IPS DF 6.9 (cell line): Measurements from ENCODE around the gene GTF2H3.

ENCODE experiments used
- DNase-seq: peaks from one replicate; pipeline ENCODE4 v3.0.0-alpha.2; 2013; ENCODE audit warnings: low read depth, low spot score
- H3K27ac ChIP-seq: one replicate; pipeline ENCODE4 v1.5.1; 2013; ENCODE audit warnings: low read length, control low read depth
- H3K27me3 ChIP-seq: 2 replicates; pipeline ENCODE4 v1.6.1; 2013; ENCODE audit warnings: mild to moderate bottlenecking, low read length; ENCODE audit not compliant: control insufficient read depth, insufficient read depth
- H3K36me3 ChIP-seq: 2 replicates; pipeline ENCODE4 v1.6.1; 2013; ENCODE audit warnings: low read length; ENCODE audit not compliant: control insufficient read depth, insufficient read depth
- H3K4me1 ChIP-seq: 2 replicates; pipeline ENCODE4 v1.6.1; 2013; ENCODE audit warnings: low read length; ENCODE audit not compliant: control insufficient read depth, insufficient read depth
- H3K4me3 ChIP-seq: 2 replicates; pipeline ENCODE4 v1.5.1; 2013; ENCODE audit warnings: mild to moderate bottlenecking, low read length
- H3K9me3 ChIP-seq: 2 replicates; pipeline ENCODE4 v1.6.1; 2013; ENCODE audit warnings: low read length, inconsistent platforms; ENCODE audit not compliant: control insufficient read depth, insufficient read depth
- WGBS: extraction: QIAGEN DNeasy Blood & Tissue Kit; methylation state at CpG from one replicate; pipeline ENCODE4 v1.1.7; 2013; ENCODE audit warnings: mixed read lengths, missing lambda C conversion rate; ENCODE audit not compliant: insufficient read length, insufficient coverage; 5-methylcytosine and 5-hydroxymethylcytosine counted together

Gene GTF2H3

DNA sequence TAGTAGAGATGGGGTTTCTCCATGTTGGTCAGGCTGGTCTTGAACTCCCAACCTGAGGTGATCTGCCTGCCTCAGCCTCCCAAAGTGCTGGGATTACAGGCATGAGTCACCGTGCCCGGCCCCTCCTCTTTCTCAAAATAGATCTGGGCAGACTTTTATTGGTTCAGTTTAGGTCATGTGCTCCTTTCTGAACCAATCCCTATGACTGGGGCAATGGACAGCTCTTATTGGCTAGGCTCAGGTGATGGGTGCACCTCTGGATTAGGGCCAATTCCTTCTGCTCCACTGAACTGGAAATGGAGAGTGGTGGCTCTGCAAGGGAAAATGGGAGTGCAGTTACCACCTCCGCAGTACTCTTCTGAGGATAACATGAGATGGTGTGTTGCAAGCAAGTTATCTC is 72.3 kb downstream of the GTF2H3 start:
- no peak for DNase-seq
- H3K4me3 ChIP-seq: no peak overlapping the region
- H3K9me3 ChIP-seq: no peaks in the 10 kb centered on the region
- H3K27ac ChIP-seq: no peak overlapping the region
- H3K27me3 ChIP-seq: no peaks in the 10 kb centered on the region
- WGBS: no CpG with 5 or more reads among the region's 3 CpGs
- H3K36me3 ChIP-seq: no peaks in the 10 kb centered on the region
- H3K4me1 ChIP-seq: no peaks in the 10 kb centered on the region

DNA sequence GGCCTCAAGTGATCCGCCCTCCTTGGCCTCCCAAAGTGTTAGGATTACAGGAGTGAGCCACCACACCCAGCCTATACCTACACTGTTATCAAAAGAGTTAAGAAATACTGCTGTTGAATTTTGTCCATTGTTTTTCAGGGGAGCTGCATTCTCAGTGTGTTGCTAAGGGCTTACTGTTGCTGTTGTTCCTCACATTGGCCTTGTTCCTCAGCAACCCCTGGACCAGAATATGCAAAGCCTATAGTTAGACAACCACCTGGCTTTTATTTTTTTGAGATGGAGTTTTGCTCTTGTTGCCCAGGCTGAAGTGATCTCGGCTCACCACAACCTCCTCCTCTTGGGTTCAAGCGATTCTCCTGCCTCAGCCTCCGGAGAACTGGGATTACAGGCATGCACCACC is 73.8 kb downstream of the GTF2H3 start:
- Histone ChIP-seq H3K36me3 (no peaks in the 10 kb centered on the region), H3K4me1 (no peaks in the 10 kb centered on the region), H3K9me3 (no peaks in the 10 kb centered on the region), H3K27me3 (no peaks in the 10 kb centered on the region), H3K4me3 (no peak overlapping the region), H3K27ac (no peak overlapping the region)
- WGBS: no CpG with 5 or more reads among the region's 4 CpGs
- DNase-seq: no peak
